ENCODE results near the gene TSEN54.
A peak's percentile ranks its signal among the peaks of the same experiment; 100 is the strongest.

TSEN54 gene

GRCh38 chr17:75504347-75505151 lies 11.8 kb upstream of the TSEN54 start:
- DNase-seq (ENCODE audit: low read depth), result no peak

GRCh38 chr17:75505152-75505409 lies 11.2 kb upstream of the TSEN54 start:
- no peak for DNase-seq (ENCODE audit: low read depth)

- no peak for DNase-seq (ENCODE audit: low read depth)
Measured at GRCh38 chr17:75505640-75506039, 10.7 kb upstream of the TSEN54 start.

- no peak for DNase-seq (ENCODE audit: low read depth)
Measured at GRCh38 chr17:75506134-75506533, 10.2 kb upstream of the TSEN54 start.

GRCh38 chr17:75506888-75507287 lies 9.4 kb upstream of the TSEN54 start:
- no peak for DNase-seq (ENCODE audit: low read depth)

GRCh38 chr17:75507733-75508719 lies 8.3 kb upstream of the TSEN54 start:
- no peak for DNase-seq (ENCODE audit: low read depth)

- no peak for DNase-seq (ENCODE audit: low read depth)
Measured at GRCh38 chr17:75508931-75509361, 7.4 kb upstream of the TSEN54 start.

GRCh38 chr17:75509528-75510258 lies 6.6 kb upstream of the TSEN54 start:
- no peak for DNase-seq (ENCODE audit: low read depth)

- no peak for DNase-seq (ENCODE audit: low read depth)
Measured at GRCh38 chr17:75511270-75511609, 5.1 kb upstream of the TSEN54 start.

GRCh38 chr17:75511610-75512575 lies 4.4 kb upstream of the TSEN54 start:
- no peak for DNase-seq (ENCODE audit: low read depth)

GRCh38 chr17:75512926-75513640 lies 3.2 kb upstream of the TSEN54 start:
- DNase-seq (ENCODE audit: low read depth), result no peak

- DNase-seq (ENCODE audit: low read depth), result no peak
Measured at GRCh38 chr17:75513641-75514000, 2.7 kb upstream of the TSEN54 start.

- DNase-seq (ENCODE audit: low read depth), result no peak
Measured at GRCh38 chr17:75514299-75514918, 1.9 kb upstream of the TSEN54 start.

- DNase-seq (ENCODE audit: low read depth), result no peak
Measured at GRCh38 chr17:75514919-75515495, 1.3 kb upstream of the TSEN54 start.

GRCh38 chr17:75515496-75516254 lies 653 bp upstream of the TSEN54 start, which contains the start of gene CASKIN2:
Gene CASKIN2, minus strand, starts transcription at chr17:75515537. Its CDS starts 1,733 bp downstream, at chr17:75513804.
- peak; percentile 76 for DNase-seq (ENCODE audit: low read depth)

- DNase-seq (ENCODE audit: low read depth), result no peak
Measured at GRCh38 chr17:75516619-75517296, 430 bp downstream of the TSEN54 start.

GRCh38 chr17:75517297-75517865 lies 1.1 kb downstream of the TSEN54 start:
- no peak for DNase-seq (ENCODE audit: low read depth)

GRCh38 chr17:75518201-75518600 lies 1.9 kb downstream of the TSEN54 start:
- no peak for DNase-seq (ENCODE audit: low read depth)
